Measurements from ENCODE around the gene CDK14. TPM values are rescaled to one million over a fixed set of nuclear protein-coding genes. Genes with fewer than 3 reads are reported as not detected.

The CDK14 gene
- total RNA-seq, 2 donors from 2014 or later = 8.7 to 13.4 TPM

GRCh38 chr7:91079487-91079886 is 483.4 kb downstream of the CDK14 start:
- Mint-ChIP-seq H3K27ac (no peak overlapping the region), H3K9me3 (no peaks in the 10 kb centered on the region), H3K36me3 (ENCODE audit: low read depth) (no peaks in the 10 kb centered on the region), H3K4me1 (no peaks in the 10 kb centered on the region), H3K4me3 (no peak overlapping the region), H3K27me3 (ENCODE audit: insufficient read depth) (no peaks in the 10 kb centered on the region)
- Histone ChIP-seq H3K36me3 (ENCODE audit: control insufficient read depth, insufficient read depth, low read length) (no peaks in the 10 kb centered on the region), H3K4me3 (ENCODE audit: low read length) (no peak overlapping the region), H3K27me3 (ENCODE audit: control insufficient read depth, insufficient read depth, low read length, poor library complexity, severe bottlenecking) (no peaks in the 10 kb centered on the region), H3K9ac (ENCODE audit: extremely low read depth, low read length, poor library complexity, severe bottlenecking) (no peak overlapping the region), H3K9me3 (ENCODE audit: control insufficient read depth, low read length) (no peaks in the 10 kb centered on the region), H3K4me1 (ENCODE audit: control insufficient read depth, insufficient read depth, low read length) (no peaks in the 10 kb centered on the region), H3K27ac (ENCODE audit: low read depth, low read length) (no peak overlapping the region)
- TF ChIP-seq CTCF (conservative IDR thresholded peaks at IDR 0.05) = no peak
- 73 to 83% methylated on average over 3 of the region's 3 CpGs for WGBS, 2 experiments (ENCODE audit: insufficient coverage in 1 of 2, insufficient read length in 1 of 2)
- DNase-seq = no peak

- Mint-ChIP-seq H3K27ac (no peak overlapping the region), H3K9me3 (no peaks in the 10 kb centered on the region), H3K4me1 (no peaks in the 10 kb centered on the region), H3K4me3 (no peak overlapping the region), H3K36me3 (ENCODE audit: low read depth) (no peaks in the 10 kb centered on the region), H3K27me3 (ENCODE audit: insufficient read depth) (no peaks in the 10 kb centered on the region)
- H3K36me3 ChIP-seq (ENCODE audit: control insufficient read depth, insufficient read depth, low read length) = no peaks in the 10 kb centered on the region
- H3K9ac ChIP-seq (ENCODE audit: extremely low read depth, low read length, poor library complexity, severe bottlenecking) = no peak overlapping the region
- H3K4me3 ChIP-seq (ENCODE audit: low read length) = no peak overlapping the region
- no peak for DNase-seq
- no peaks in the 10 kb centered on the region for H3K9me3 ChIP-seq (ENCODE audit: control insufficient read depth, low read length)
- no peak overlapping the region for H3K27ac ChIP-seq (ENCODE audit: low read depth, low read length)
- no peaks in the 10 kb centered on the region for H3K4me1 ChIP-seq (ENCODE audit: control insufficient read depth, insufficient read depth, low read length)
- no peak for TF ChIP-seq CTCF (conservative IDR thresholded peaks at IDR 0.05)
- no peaks in the 10 kb centered on the region for H3K27me3 ChIP-seq (ENCODE audit: control insufficient read depth, insufficient read depth, low read length, poor library complexity, severe bottlenecking)
- 92% methylated on average over 3 of the region's 3 CpGs; no CpG with 5 or more reads in 1 of the 2 experiments for WGBS, 2 experiments (ENCODE audit: insufficient coverage in 1 of 2, insufficient read length in 1 of 2)
Measured at GRCh38 chr7:91080351-91080750, 484.2 kb downstream of the CDK14 start.

GRCh38 chr7:91082038-91082437 is 485.9 kb downstream of the CDK14 start:
- H3K9ac ChIP-seq (ENCODE audit: extremely low read depth, low read length, poor library complexity, severe bottlenecking) = no peak overlapping the region
- H3K4me1 Mint-ChIP-seq = no peaks in the 10 kb centered on the region
- H3K4me1 ChIP-seq (ENCODE audit: control insufficient read depth, insufficient read depth, low read length) = no peaks in the 10 kb centered on the region

More at GRCh38 chr7:91082038-91082437, 485.9 kb downstream of the CDK14 start:
- no peaks in the 10 kb centered on the region for H3K36me3 ChIP-seq (ENCODE audit: control insufficient read depth, insufficient read depth, low read length)
- H3K4me3 ChIP-seq (ENCODE audit: low read length) = no peak overlapping the region
- H3K27me3 ChIP-seq (ENCODE audit: control insufficient read depth, insufficient read depth, low read length, poor library complexity, severe bottlenecking) = no peaks in the 10 kb centered on the region
- WGBS, 2 experiments (ENCODE audit: insufficient coverage in 1 of 2, insufficient read length in 1 of 2) = 81 to 86% methylated on average over 3 of the region's 3 CpGs
- no peak overlapping the region for H3K4me3 Mint-ChIP-seq
- no peak for DNase-seq
- H3K36me3 Mint-ChIP-seq (ENCODE audit: low read depth) = no peaks in the 10 kb centered on the region
- TF ChIP-seq CTCF (conservative IDR thresholded peaks at IDR 0.05) = no peak
- no peaks in the 10 kb centered on the region for H3K9me3 Mint-ChIP-seq
- H3K9me3 ChIP-seq (ENCODE audit: control insufficient read depth, low read length) = no peaks in the 10 kb centered on the region
- no peak overlapping the region for H3K27ac Mint-ChIP-seq
- H3K27ac ChIP-seq (ENCODE audit: low read depth, low read length) = no peak overlapping the region
- H3K27me3 Mint-ChIP-seq (ENCODE audit: insufficient read depth) = no peaks in the 10 kb centered on the region
